Left ventricle myocardium inferior (tissue), 1 donor: Measurements from ENCODE around the gene LCN1. TPM values are rescaled to one million over a fixed set of nuclear protein-coding genes. Genes with fewer than 3 reads are reported as not detected.

Source experiments
- DNase-seq: peaks from one replicate; pipeline ENCODE4 v3.0.0-alpha.2; 2020
- H3K27ac ChIP-seq: fragments of 200-600 bp; replicated peaks from 2 replicates; pipeline ENCODE4 v1.8.0; 2021
- H3K27me3 ChIP-seq: fragments of 200-600 bp; 2 replicates; pipeline ENCODE4 v1.8.0; 2021; ENCODE audit warnings: low read depth
- H3K36me3 ChIP-seq: fragments of 200-600 bp; 2 replicates; pipeline ENCODE4 v1.8.0; 2021
- H3K4me1 ChIP-seq: fragments of 200-600 bp; 2 replicates; pipeline ENCODE4 v1.8.0; 2021
- H3K4me3 ChIP-seq: fragments of 200-600 bp; 2 replicates; pipeline ENCODE4 v1.8.0; 2021; ENCODE audit warnings: mild to moderate bottlenecking, moderate library complexity
- H3K9me3 ChIP-seq: fragments of 200-600 bp; replicated peaks from 2 replicates; pipeline ENCODE4 v1.8.0; 2021
- intact Hi-C: fragments of 100-400 bp; cut with micrococcal nuclease; formaldehyde crosslinking; loops from one replicate; pipeline ENCODE4 v1.11.0; 2022
- total RNA-seq: library from RNA; stranded (reverse); fragmentation: NEBNext Ultra II Directional; extraction: Animal tissue kit (Norgen Biotek cat#: 25700); gene quantifications from one replicate; pipeline ENCODE4 v1.2.1, GENCODE V29; 2021
- TF ChIP-seq, protein P1 (sequence below): fragments of 200-600 bp; IDR thresholded peaks from 2 replicates; pipeline ENCODE4 v1.8.0; 2021; ENCODE audit warnings: antibody characterized with exemption, mild to moderate bottlenecking, borderline replicate concordance
- donor health status: DM: no; HTN: yes; CAD: no; lungs with severe emphysema.

LCN1 gene
- total RNA-seq, 1 donor from 2014 or later: not detected

DNA sequence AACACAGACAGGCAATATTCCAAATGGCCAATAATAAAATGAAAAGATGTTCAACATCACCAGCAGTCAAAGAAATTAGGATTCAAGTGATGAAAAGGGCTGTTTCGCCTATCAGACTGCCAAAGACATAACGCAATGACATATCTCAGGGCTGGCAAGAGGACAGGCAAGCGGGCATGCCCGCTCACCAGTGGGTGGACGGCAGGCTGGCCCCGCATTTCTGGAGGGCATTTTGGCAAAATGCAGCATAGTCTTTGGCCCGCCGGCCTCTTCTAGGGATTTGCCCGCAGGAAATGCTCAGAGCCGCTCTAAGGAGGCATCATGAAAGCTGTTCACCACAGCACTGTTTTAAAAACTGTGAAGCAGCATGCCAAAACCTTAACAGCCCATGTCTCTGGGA, 43.0 kb upstream of the LCN1 start:
- Histone ChIP-seq H3K9me3 (no peaks in the 10 kb centered on the region), H3K27ac (peak overlapping the region; percentile 81), H3K36me3 (no peaks in the 10 kb centered on the region), H3K27me3 (peaks cover 10% of the 10 kb centered on the region), H3K4me3 (peak overlapping the region; percentile 71), H3K4me1 (peaks cover 31% of the 10 kb centered on the region)
- intact Hi-C loops: no loop called here
- TF ChIP-seq, protein P1, sequence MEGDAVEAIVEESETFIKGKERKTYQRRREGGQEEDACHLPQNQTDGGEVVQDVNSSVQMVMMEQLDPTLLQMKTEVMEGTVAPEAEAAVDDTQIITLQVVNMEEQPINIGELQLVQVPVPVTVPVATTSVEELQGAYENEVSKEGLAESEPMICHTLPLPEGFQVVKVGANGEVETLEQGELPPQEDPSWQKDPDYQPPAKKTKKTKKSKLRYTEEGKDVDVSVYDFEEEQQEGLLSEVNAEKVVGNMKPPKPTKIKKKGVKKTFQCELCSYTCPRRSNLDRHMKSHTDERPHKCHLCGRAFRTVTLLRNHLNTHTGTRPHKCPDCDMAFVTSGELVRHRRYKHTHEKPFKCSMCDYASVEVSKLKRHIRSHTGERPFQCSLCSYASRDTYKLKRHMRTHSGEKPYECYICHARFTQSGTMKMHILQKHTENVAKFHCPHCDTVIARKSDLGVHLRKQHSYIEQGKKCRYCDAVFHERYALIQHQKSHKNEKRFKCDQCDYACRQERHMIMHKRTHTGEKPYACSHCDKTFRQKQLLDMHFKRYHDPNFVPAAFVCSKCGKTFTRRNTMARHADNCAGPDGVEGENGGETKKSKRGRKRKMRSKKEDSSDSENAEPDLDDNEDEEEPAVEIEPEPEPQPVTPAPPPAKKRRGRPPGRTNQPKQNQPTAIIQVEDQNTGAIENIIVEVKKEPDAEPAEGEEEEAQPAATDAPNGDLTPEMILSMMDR: no peak
- DNase-seq: no peak

DNA sequence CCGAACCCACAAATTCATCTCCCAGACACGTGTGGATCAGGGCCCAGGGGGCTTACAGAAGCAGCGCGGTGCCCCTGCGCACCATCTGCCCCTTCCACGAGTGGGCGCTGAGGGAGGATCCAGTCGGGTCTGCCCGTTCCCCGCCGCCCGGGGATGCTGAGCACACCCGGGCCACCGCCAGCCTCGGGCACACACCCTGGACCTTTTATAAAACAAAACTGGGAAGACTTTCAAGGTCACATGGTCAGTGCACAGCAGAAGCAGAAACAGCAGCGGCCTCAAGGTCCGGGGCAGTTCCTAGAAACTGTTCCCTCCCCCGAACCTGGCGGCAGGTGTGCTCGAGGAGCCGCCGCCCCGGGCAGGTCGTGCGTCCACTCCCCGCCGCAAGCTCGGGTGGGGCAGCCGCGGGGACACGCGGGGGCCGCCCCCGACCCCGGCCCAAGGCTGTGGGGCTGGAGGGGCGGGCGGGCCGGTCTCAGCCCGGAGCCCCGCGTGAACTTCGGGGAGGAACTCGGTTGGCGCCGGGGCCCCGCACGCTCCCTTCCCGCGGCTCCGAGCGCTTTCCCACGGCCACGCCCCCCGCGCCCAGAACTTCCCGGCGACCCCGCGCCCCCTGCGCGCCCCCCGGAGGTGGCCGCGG, 42.3 kb upstream of the LCN1 start:
- peaks cover 9% of the 10 kb centered on the region for H3K27me3 ChIP-seq
- DNase-seq: no peak
- TF ChIP-seq, protein P1: peak; percentile 41
- H3K4me3 ChIP-seq: peak overlapping the region; percentile 71
- H3K27ac ChIP-seq: peak overlapping the region; percentile 81
- intact Hi-C loops: no loop called here
- H3K36me3 ChIP-seq: peaks cover 4% of the 10 kb centered on the region
- peaks cover 31% of the 10 kb centered on the region for H3K4me1 ChIP-seq
- no peaks in the 10 kb centered on the region for H3K9me3 ChIP-seq

DNA sequence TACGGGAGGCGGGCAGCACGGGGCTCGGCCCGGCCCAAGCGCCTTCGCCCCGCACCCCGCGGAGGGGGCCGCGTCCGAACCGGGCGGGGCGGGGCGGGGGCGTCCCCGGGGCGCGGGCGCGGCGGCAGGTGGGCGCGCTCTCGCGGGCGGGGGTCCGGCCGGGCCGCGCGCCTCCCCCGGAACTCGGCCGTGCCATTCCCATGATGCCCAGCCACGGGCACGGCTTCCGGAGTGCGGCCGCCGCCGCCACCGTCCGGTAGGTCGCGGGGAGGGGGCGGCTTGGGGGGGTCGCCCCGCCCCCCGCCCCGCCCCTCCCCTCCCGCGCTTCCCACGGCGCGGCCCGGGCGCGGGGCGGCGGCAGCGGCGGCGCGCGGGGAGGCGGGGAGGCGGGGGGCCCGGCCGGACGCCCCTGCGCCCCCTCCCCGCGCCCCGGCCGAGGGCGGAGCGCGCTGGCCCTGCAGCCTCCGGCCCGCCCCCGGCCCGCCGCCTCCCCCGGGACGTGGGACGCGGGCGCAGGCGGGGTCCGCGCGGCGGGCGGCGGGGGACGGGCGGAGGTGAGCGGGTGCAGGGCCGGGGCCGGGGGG, 41.7 kb upstream of the LCN1 start, which contains the start of gene PPP1R26:
Gene PPP1R26, plus strand, starts transcription at position 314 of the 584 bp plus-strand sequence. CDS start 4,729 bp downstream, outside the sequence.
- Histone ChIP-seq H3K4me3 (peak within 1 kb of the TSS; percentile 89), H3K27me3 (peaks cover 4% of the 10 kb centered on the region), H3K4me1 (peaks cover 31% of the 10 kb centered on the region), H3K36me3 (peaks cover 10% of the 10 kb centered on the region), H3K27ac (peak within 1 kb of the TSS; percentile 81), H3K9me3 (no peaks in the 10 kb centered on the region)
- DNase-seq: peak; percentile 45
- TF ChIP-seq, protein P1: no peak
- intact Hi-C loops: no loop called here

DNA sequence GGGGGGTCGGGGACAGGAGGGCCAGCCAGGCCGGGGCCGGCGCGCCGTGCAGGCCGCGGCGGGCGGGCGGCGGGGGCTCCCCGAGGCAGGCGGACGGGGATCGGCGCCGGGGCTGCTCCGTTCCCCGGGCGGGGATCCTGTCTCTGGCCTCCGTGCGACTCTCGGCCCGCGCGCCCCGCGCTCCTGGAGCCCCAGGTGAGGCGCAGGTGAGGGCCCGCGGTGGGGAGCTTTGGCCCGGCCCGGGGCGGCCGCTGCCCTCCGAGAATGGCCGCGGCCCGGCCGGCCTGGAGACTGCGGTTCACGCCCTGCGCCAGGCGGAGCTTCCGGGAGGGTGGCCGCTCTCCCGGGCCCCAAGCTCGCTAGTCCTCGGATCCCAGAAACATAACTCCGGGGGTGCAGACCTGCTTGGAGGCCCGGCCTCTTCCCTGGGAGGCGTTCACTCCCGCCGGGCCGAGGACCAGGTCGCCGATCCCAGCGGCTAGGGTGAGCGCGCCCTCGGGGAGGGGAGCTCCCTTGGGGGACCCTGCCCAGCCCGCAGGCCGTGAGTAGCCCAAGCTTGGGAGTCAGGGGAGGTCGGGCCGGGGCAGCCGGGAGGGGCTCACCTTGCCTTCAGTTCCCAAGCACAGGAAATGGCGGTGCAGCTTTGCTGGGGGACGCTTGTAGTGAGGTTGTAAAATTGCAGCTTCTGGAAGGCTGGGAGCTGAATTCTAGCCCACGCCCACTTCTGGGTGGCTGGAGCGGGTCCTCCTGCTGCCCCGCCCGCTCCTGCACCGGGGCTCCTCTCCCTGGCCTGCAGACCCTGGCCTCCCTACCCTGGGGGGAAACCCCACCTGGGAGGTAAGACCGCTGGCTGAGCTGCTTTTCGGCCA, 40.9 kb upstream of the LCN1 start:
- Histone ChIP-seq H3K27ac (peak overlapping the region; percentile 76), H3K9me3 (no peaks in the 10 kb centered on the region), H3K4me3 (peak overlapping the region; percentile 89), H3K36me3 (peaks cover 17% of the 10 kb centered on the region), H3K27me3 (peaks cover 4% of the 10 kb centered on the region), H3K4me1 (peaks cover 31% of the 10 kb centered on the region)
- intact Hi-C loops: no loop called here
- peak; percentile 46 for DNase-seq
- TF ChIP-seq, protein P1: no peak

DNA sequence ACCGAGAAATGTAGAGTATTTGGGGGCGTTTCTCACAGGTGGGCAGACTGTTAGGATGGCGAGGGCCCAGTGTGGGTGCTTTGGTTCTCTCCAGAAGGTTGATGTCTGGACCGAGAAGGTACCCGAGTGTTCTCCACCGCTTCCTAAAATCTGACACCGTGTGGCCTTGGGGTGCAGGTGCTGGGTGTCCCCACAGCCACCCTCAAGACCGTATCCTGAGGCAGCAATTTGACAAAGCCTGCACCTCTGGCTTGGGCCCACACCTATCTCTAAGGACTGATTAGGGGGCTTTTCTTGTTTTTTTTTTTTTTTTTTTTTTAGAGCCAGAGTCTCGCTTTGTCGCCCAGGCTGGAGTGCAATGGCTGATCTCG, 40.3 kb upstream of the LCN1 start:
- DNase-seq: no peak
- no peaks in the 10 kb centered on the region for H3K27me3 ChIP-seq
- H3K36me3 ChIP-seq: peaks cover 23% of the 10 kb centered on the region
- peaks cover 31% of the 10 kb centered on the region for H3K4me1 ChIP-seq
- TF ChIP-seq, protein P1: no peak
- peak overlapping the region; percentile 89 for H3K4me3 ChIP-seq
- H3K27ac ChIP-seq: no peak overlapping the region
- H3K9me3 ChIP-seq: no peaks in the 10 kb centered on the region
- intact Hi-C loops: no loop called here
